Measurements from ENCODE around the gene FGFR4. TPM values are rescaled to one million over a fixed set of nuclear protein-coding genes. Genes with fewer than 3 reads are reported as not detected.

Gene FGFR4
- total and polyA plus RNA-seq, 2 experiments from 2014 or later, result 43.4 to 150 TPM

DNA sequence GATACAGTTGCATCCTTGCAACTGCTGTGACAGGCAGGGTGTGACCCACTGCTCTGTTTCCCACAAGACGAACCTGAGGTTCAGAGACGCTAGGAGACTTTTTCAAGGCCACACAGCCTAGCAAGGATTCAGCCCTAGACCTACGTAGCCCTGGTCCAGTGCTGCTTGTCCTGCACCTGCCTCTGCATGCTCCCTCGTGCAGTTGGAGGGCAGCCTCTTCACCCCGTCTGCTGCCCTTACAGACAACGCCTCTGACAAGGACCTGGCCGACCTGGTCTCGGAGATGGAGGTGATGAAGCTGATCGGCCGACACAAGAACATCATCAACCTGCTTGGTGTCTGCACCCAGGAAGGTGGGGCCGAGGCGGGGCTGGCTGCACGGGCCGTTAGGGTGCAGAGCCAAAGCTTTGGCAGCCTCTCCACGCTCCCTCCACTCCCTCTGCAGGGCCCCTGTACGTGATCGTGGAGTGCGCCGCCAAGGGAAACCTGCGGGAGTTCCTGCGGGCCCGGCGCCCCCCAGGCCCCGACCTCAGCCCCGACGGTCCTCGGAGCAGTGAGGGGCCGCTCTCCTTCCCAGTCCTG, 8.5 kb downstream of the FGFR4 start (continued):
- TF ChIP-seq REST (IDR thresholded peaks at IDR 0.05; ENCODE audit: unreplicated experiment) (no peak), CREB1 (CRISPR knock-in tag; IDR thresholded peaks at IDR 0.05; ENCODE audit: low read depth) (no peak), POLR2AphosphoS5 (IDR thresholded peaks at IDR 0.05; ENCODE audit: low read depth) (no peak), ZNF114 (CRISPR knock-in tag; IDR thresholded peaks at IDR 0.05) (no peak)

- peaks cover 19% of the 10 kb centered on the region for H3K4me1 Mint-ChIP-seq
- Histone ChIP-seq H3K27ac (ENCODE audit: low read depth) (no peak overlapping the region), H3K79me2 (replicated peaks; ENCODE audit: insufficient read depth) (no peaks in the 10 kb centered on the region), H3K4me1 (ENCODE audit: insufficient read depth) (peaks cover 18% of the 10 kb centered on the region), H3K27me3 (ENCODE audit: insufficient read depth) (no peaks in the 10 kb centered on the region), H3K36me3 (ENCODE audit: insufficient read depth) (peaks cover 5% of the 10 kb centered on the region; the same call in 1 of the 2 replicates), H3K4me3 (no peak overlapping the region), H2AFZ (no peak overlapping the region), H3K9me2 (ENCODE audit: insufficient read depth) (no peaks in the 10 kb centered on the region), H4K20me1 (replicated peaks; ENCODE audit: insufficient read depth) (peaks cover 5% of the 10 kb centered on the region; the same call in 1 of the 2 replicates), H3F3A (replicated peaks; ENCODE audit: low read depth) (0 out of 2 replicates have a peak, but pooled peaks cover 8% of the 10 kb centered on the region), H3K4me2 (no peak overlapping the region)
- no peaks in the 10 kb centered on the region; the same call in 2 of the 3 replicates for H3K9me3 Mint-ChIP-seq
- H3K4me3 Mint-ChIP-seq, result no peak overlapping the region
- H3K36me3 Mint-ChIP-seq (ENCODE audit: low read depth), result peaks cover 29% of the 10 kb centered on the region
- peaks cover 12% of the 10 kb centered on the region for H3K27me3 Mint-ChIP-seq (ENCODE audit: insufficient read depth, low read depth, poor library complexity)
- H3K27ac Mint-ChIP-seq, result no peak overlapping the region
- DNase-seq (ENCODE audit: low spot score), result no peak
- ATAC-seq, result no peak
- TF ChIP-seq CREB1 (CRISPR knock-in tag; IDR thresholded peaks at IDR 0.05; ENCODE audit: low read depth) (no peak), EZH2phosphoT487 (IDR thresholded peaks at IDR 0.05; ENCODE audit: unreplicated experiment) (no peak), EZH2 (IDR thresholded peaks at IDR 0.05; ENCODE audit: low read depth, unreplicated experiment) (no peak), REST (IDR thresholded peaks at IDR 0.05; ENCODE audit: unreplicated experiment) (no peak), JUNB (IDR thresholded peaks at IDR 0.05; ENCODE audit: unreplicated experiment) (no peak), NANOG (IDR thresholded peaks at IDR 0.05; ENCODE audit: borderline replicate concordance) (no peak), ZNF114 (CRISPR knock-in tag; IDR thresholded peaks at IDR 0.05) (no peak)
- TF ChIP-seq, protein P1, sequence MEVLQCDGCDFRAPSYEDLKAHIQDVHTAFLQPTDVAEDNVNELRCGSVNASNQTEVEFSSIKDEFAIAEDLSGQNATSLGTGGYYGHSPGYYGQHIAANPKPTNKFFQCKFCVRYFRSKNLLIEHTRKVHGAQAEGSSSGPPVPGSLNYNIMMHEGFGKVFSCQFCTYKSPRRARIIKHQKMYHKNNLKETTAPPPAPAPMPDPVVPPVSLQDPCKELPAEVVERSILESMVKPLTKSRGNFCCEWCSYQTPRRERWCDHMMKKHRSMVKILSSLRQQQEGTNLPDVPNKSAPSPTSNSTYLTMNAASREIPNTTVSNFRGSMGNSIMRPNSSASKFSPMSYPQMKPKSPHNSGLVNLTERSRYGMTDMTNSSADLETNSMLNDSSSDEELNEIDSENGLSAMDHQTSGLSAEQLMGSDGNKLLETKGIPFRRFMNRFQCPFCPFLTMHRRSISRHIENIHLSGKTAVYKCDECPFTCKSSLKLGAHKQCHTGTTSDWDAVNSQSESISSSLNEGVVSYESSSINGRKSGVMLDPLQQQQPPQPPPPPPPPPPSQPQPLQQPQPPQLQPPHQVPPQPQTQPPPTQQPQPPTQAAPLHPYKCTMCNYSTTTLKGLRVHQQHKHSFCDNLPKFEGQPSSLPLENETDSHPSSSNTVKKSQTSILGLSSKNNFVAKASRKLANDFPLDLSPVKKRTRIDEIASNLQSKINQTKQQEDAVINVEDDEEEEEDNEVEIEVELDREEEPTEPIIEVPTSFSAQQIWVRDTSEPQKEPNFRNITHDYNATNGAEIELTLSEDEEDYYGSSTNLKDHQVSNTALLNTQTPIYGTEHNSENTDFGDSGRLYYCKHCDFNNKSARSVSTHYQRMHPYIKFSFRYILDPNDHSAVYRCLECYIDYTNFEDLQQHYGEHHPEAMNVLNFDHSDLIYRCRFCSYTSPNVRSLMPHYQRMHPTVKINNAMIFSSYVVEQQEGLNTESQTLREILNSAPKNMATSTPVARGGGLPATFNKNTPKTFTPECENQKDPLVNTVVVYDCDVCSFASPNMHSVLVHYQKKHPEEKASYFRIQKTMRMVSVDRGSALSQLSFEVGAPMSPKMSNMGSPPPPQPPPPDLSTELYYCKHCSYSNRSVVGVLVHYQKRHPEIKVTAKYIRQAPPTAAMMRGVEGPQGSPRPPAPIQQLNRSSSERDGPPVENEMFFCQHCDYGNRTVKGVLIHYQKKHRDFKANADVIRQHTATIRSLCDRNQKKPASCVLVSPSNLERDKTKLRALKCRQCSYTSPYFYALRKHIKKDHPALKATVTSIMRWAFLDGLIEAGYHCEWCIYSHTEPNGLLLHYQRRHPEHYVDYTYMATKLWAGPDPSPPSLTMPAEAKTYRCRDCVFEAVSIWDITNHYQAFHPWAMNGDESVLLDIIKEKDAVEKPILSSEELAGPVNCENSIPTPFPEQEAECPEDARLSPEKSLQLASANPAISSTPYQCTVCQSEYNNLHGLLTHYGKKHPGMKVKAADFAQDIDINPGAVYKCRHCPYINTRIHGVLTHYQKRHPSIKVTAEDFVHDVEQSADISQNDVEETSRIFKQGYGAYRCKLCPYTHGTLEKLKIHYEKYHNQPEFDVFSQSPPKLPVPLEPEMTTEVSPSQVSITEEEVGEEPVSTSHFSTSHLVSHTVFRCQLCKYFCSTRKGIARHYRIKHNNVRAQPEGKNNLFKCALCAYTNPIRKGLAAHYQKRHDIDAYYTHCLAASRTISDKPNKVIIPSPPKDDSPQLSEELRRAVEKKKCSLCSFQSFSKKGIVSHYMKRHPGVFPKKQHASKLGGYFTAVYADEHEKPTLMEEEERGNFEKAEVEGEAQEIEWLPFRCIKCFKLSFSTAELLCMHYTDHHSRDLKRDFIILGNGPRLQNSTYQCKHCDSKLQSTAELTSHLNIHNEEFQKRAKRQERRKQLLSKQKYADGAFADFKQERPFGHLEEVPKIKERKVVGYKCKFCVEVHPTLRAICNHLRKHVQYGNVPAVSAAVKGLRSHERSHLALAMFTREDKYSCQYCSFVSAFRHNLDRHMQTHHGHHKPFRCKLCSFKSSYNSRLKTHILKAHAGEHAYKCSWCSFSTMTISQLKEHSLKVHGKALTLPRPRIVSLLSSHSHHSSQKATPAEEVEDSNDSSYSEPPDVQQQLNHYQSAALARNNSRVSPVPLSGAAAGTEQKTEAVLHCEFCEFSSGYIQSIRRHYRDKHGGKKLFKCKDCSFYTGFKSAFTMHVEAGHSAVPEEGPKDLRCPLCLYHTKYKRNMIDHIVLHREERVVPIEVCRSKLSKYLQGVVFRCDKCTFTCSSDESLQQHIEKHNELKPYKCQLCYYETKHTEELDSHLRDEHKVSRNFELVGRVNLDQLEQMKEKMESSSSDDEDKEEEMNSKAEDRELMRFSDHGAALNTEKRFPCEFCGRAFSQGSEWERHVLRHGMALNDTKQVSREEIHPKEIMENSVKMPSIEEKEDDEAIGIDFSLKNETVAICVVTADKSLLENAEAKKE (CRISPR knock-in tag; IDR thresholded peaks at IDR 0.05), result no peak
Observed at GRCh38 chr5:177096162-177097015, 9.7 kb downstream of the FGFR4 start.

Measured in GM23338 (cell line).